GM23338 (cell line): ENCODE results near the gene NUDC.

ENCODE experiments used
- CREB1 ChIP-seq: fragments of 250-450 bp; sonication (Bioruptor Pico); IDR thresholded peaks from 2 replicates; pipeline ENCODE4 v1.5.0; 2020; ENCODE audit warnings: low read depth, mild to moderate bottlenecking, moderate library complexity
- EZH2 ChIP-seq: fragments of 200-600 bp; sonication (generic); IDR thresholded peaks from one replicate; pipeline ENCODE4 v1.8.0; 2017; ENCODE audit warnings: antibody characterized with exemption, mild to moderate bottlenecking, low read depth; ENCODE audit not compliant: unreplicated experiment
- EZH2phosphoT487 ChIP-seq: fragments of 200-600 bp; sonication (generic); IDR thresholded peaks from one replicate; pipeline ENCODE4 v1.8.1; 2018; ENCODE audit warnings: antibody characterized with exemption; ENCODE audit not compliant: unreplicated experiment
- JUNB ChIP-seq: IDR thresholded peaks from one replicate; pipeline ENCODE4 v1.6.1; 2016; ENCODE audit warnings: antibody characterized with exemption; ENCODE audit not compliant: unreplicated experiment
- POLR2AphosphoS5 ChIP-seq: IDR thresholded peaks from 2 replicates; pipeline ENCODE4 v1.6.1; 2016; ENCODE audit warnings: antibody characterized with exemption, low read depth
- ZNF462 ChIP-seq: fragments of 250-450 bp; sonication (Bioruptor Pico); IDR thresholded peaks from 2 replicates; pipeline ENCODE4 v1.5.0; 2020; ENCODE audit warnings: mild to moderate bottlenecking, moderate library complexity
- TF ChIP-seq, protein P1 (sequence below), 2 experiments: fragments of 200-600 bp in 1 of 2; sonication (generic) in 1 of 2; conservative IDR thresholded peaks; 2 replicates each; pipeline versions ENCODE4 v1.5.1 to v1.6.1; 2016 to 2017; ENCODE audit warnings: antibody characterized with exemption in 2 of 2, low read depth in 2 of 2, mild to moderate bottlenecking in 2 of 2, moderate library complexity in 1 of 2

DNA sequence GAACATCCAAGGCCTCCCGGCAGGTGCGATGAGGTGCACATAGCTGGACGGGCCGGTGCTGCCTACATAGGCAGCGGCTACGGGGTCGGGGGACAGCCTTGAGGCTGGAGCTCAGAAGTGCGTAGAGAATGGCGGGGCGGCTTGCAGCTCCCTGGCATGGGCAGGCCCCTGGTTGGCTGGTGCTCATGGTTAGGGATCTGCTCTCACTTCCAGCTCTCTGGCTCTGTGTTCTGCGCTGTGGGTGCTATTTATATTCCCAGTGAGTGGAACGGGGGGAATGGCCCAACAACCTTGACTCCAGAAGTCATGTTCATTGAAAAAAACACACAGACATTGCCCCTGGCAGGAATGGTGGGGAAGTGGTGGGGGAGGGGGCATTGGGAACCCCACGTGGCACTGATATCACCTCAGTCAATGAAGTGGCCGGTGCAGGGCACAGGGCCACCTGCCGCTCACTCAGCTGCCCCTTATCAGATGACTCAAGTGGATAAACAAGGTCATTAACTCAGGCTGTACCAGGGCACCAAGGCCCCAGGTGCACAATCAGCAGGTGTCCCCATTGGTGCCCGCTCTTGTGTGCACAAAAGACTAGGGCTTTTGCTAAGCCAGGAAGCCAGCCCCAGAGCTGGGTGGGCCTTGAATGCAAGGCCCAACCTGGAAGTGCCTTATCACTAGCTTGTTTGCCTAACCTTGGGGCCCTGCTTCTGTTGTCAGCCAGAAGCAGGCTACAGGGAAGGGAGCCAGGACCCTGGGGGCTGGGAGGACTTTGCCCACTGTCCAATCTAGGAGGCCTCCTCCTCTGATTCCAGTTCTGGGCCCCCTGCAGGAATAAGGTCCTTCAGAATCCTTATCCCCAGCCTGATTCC, 7.6 kb upstream of the NUDC start, which contains the start of gene NR0B2:
- TF ChIP-seq EZH2phosphoT487 (no peak), POLR2AphosphoS5 (no peak), ZNF462 (CRISPR knock-in tag) (no peak), EZH2 (no peak), CREB1 (no peak), JUNB (no peak)
- TF ChIP-seq, protein P1, sequence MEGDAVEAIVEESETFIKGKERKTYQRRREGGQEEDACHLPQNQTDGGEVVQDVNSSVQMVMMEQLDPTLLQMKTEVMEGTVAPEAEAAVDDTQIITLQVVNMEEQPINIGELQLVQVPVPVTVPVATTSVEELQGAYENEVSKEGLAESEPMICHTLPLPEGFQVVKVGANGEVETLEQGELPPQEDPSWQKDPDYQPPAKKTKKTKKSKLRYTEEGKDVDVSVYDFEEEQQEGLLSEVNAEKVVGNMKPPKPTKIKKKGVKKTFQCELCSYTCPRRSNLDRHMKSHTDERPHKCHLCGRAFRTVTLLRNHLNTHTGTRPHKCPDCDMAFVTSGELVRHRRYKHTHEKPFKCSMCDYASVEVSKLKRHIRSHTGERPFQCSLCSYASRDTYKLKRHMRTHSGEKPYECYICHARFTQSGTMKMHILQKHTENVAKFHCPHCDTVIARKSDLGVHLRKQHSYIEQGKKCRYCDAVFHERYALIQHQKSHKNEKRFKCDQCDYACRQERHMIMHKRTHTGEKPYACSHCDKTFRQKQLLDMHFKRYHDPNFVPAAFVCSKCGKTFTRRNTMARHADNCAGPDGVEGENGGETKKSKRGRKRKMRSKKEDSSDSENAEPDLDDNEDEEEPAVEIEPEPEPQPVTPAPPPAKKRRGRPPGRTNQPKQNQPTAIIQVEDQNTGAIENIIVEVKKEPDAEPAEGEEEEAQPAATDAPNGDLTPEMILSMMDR (conservative IDR thresholded peaks at IDR 0.05; ENCODE audit: low read depth in 2 of 2) = no peak
